ENCODE results near the gene CATSPERE. TPM values are rescaled to one million over a fixed set of nuclear protein-coding genes. Genes with fewer than 3 reads are reported as not detected.

CATSPERE gene
- total and polyA plus RNA-seq, 9 of the 15 experiments (the other 6 are each of a cell fraction or from before 2014, with no cell fraction given) = 0.06 to 0.16 (median 0.09) TPM; not detected in 3

- TF ChIP-seq, protein P1, sequence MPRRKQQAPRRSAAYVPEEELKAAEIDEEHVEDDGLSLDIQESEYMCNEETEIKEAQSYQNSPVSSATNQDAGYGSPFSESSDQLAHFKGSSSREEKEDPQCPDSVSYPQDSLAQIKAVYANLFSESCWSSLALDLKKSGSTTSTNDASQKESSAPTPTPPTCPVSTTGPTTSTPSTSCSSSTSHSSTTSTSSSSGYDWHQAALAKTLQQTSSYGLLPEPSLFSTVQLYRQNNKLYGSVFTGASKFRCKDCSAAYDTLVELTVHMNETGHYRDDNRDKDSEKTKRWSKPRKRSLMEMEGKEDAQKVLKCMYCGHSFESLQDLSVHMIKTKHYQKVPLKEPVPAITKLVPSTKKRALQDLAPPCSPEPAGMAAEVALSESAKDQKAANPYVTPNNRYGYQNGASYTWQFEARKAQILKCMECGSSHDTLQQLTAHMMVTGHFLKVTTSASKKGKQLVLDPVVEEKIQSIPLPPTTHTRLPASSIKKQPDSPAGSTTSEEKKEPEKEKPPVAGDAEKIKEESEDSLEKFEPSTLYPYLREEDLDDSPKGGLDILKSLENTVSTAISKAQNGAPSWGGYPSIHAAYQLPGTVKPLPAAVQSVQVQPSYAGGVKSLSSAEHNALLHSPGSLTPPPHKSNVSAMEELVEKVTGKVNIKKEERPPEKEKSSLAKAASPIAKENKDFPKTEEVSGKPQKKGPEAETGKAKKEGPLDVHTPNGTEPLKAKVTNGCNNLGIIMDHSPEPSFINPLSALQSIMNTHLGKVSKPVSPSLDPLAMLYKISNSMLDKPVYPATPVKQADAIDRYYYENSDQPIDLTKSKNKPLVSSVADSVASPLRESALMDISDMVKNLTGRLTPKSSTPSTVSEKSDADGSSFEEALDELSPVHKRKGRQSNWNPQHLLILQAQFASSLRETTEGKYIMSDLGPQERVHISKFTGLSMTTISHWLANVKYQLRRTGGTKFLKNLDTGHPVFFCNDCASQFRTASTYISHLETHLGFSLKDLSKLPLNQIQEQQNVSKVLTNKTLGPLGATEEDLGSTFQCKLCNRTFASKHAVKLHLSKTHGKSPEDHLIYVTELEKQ (CRISPR knock-in tag; IDR thresholded peaks at IDR 0.05) = no peak
- TF ChIP-seq NELFE (IDR thresholded peaks at IDR 0.05; ENCODE audit: insufficient read depth, insufficient read length) = no peak
- no peak for TF ChIP-seq STAT6 (CRISPR knock-in tag; IDR thresholded peaks at IDR 0.05)
- no peak for TF ChIP-seq PTRF (tag; IDR thresholded peaks at IDR 0.05)
- TF ChIP-seq PCBP1 (IDR thresholded peaks at IDR 0.05; ENCODE audit: low read depth, low read length, poor library complexity, severe bottlenecking) = peak; percentile 27
- no peak for TF ChIP-seq PHB (CRISPR knock-in tag; IDR thresholded peaks at IDR 0.05)
- TF ChIP-seq ZNF280A (IDR thresholded peaks at IDR 0.05; ENCODE audit: low read depth, partially characterized antibody) = no peak
- TF ChIP-seq SFPQ (IDR thresholded peaks at IDR 0.05; ENCODE audit: low read depth, low read length) = no peak
- TF ChIP-seq E2F4 (CRISPR knock-in tag; IDR thresholded peaks at IDR 0.05; ENCODE audit: low read depth) = no peak
- TF ChIP-seq ZNF740 (CRISPR knock-in tag; IDR thresholded peaks at IDR 0.05) = peak; percentile 80; the same call in 1 of the 2 replicates
- peak in 1 of 2 experiments; percentile 87; a peak in 2 of 4 replicates for TF ChIP-seq ZNF740 (tag; IDR thresholded peaks at IDR 0.05)
- no peak for TF ChIP-seq NFYB (IDR thresholded peaks at IDR 0.05; ENCODE audit: extremely low read depth, insufficient read length)
Measured at GRCh38 chr1:244450597-244451538, 10.2 kb upstream of the CATSPERE start (continued).
